ENCODE data around the gene GIMAP8. TPM values are rescaled to one million over a fixed set of nuclear protein-coding genes. Genes with fewer than 3 reads are reported as not detected.

The GIMAP8 gene
- total RNA-seq, 1 donor from 2014 or later = 8.5 TPM

DNA sequence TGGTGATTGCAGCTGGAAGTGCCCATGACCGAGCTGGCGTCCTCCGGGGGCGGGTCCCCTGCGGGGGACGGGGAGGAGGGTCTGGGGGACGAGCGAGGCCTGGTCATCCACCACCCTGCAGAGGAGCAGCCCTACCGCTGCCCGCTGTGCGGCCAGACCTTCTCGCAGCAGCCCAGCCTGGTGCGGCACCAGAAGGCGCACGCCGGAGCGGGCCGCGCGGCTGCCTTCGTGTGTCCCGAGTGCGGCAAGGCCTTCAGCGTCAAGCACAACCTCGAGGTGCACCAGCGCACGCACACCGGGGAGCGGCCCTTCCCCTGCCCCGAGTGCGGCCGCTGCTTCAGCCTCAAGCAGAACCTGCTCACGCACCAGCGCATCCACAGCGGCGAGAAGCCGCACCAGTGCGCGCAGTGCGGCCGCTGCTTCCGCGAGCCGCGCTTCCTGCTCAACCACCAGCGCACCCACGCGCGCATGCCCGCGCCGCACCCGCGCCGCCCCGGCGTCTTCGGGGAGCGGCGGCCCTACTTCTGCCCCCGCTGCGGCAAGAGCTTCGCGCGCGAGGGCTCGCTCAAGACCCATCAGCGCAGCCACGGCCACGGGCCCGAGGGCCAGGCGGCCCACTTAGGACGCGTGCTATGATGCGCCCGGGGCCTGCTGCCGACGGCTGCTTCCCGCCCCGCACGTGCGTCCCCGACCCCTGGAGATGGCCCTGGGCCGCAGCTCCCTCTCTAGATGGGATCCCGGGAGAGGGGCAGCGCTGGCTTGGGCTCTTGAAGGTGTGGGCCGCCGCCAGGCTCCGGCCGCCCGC is 42.6 kb upstream of the GIMAP8 start:
- intact Hi-C loops (cut with micrococcal nuclease) = no loop called here
- no peaks in the 10 kb centered on the region for H3K27me3 Mint-ChIP-seq
- DNase-seq = no peak
- H3K27ac Mint-ChIP-seq = no peak overlapping the region
- peaks cover 29% of the 10 kb centered on the region for H3K4me1 Mint-ChIP-seq
- H3K4me3 Mint-ChIP-seq = no peak overlapping the region
- H3K36me3 Mint-ChIP-seq (ENCODE audit: low read depth) = peaks cover 21% of the 10 kb centered on the region
- H3K9me3 Mint-ChIP-seq = no peaks in the 10 kb centered on the region

DNA sequence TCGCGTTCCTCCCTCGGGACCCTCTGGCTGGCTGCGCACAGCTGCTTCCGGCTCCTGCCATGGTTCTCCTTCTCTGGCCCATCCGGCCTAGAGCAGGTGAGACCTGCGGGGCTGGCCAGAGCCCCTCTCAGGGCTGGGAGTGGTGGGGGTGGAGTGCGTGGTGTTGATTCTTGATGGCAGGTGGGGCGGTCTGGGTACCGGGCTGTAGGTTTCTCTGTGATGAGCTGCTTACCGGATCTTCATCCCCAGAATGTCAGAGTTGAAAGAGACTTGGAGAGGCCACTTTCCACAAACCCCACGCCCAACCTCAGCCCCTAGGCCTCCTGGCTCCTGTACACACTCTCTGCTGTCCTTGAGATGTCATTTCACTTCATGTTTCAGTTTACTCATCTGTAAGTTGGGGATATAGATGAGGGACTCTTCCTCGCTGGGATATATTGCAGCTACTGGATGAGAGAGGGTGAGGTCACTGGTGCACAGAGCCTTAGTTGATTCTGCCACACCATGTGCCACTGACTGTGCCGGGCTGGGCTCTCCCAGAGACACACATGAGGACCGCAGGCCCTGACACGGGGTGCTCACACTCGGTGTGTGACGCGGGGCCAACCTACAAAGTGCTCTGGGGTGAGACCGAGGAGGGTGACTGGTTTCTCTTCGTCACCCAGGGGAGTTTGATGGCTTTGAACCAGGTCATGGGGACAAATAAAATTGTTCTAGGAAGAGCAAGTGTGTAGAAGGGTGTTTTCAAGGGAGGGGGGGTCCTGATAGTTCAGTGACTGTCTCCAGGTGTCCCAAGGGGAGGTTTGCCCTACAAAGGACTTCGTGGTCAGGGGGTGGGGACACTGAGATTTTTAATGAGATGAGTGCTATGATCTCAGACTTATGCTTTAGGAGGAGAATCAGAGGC is 41.8 kb upstream of the GIMAP8 start:
- H3K27me3 Mint-ChIP-seq = no peaks in the 10 kb centered on the region
- intact Hi-C loops (cut with micrococcal nuclease) = no loop called here
- peak overlapping the region; percentile 19 for H3K4me3 Mint-ChIP-seq
- peaks cover 21% of the 10 kb centered on the region for H3K36me3 Mint-ChIP-seq (ENCODE audit: low read depth)
- peaks cover 27% of the 10 kb centered on the region for H3K4me1 Mint-ChIP-seq
- no peak for DNase-seq
- H3K27ac Mint-ChIP-seq = peak overlapping the region; percentile 68
- H3K9me3 Mint-ChIP-seq = no peaks in the 10 kb centered on the region

DNA sequence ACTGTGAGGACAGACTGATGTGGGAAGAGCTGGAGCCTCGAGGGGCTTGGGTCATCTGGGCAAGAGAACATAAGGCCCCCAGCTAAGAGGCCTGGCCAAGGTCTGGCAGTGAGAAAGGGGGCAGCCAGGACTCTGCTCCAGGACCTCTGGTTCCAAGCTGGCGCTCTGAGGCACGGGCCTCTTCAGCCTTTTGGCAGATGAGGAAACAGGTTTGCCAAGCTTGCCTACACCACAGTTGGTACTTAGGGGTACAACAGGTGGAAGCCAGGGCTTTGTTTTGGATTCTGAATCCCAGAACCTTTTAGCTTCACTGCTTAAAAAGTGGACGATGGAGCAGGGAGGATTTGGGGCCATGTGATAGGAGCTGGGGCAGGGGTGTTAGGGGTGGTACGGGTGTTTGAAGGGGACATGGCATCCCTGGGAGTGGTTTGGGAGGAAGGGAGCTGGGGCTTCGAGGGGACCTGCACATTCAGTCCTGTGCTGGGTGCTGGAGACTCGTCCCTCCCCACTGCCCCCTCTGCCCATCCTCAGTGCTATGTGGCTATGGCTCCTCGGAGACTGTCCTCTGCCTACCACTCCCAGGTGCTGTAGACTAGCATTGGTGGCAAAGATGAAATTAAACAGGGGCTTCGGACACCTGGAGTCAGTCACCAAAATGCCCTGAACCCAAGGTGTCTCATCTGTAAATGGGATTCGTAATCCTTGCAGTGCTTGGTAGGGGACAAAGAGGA is 41.0 kb upstream of the GIMAP8 start:
- no peaks in the 10 kb centered on the region for H3K9me3 Mint-ChIP-seq
- peak overlapping the region; percentile 68 for H3K27ac Mint-ChIP-seq
- H3K36me3 Mint-ChIP-seq (ENCODE audit: low read depth) = peaks cover 21% of the 10 kb centered on the region
- no peaks in the 10 kb centered on the region for H3K27me3 Mint-ChIP-seq
- no peak overlapping the region for H3K4me3 Mint-ChIP-seq
- intact Hi-C loops (cut with micrococcal nuclease) = no loop called here
- H3K4me1 Mint-ChIP-seq = peaks cover 21% of the 10 kb centered on the region
- DNase-seq = no peak

DNA sequence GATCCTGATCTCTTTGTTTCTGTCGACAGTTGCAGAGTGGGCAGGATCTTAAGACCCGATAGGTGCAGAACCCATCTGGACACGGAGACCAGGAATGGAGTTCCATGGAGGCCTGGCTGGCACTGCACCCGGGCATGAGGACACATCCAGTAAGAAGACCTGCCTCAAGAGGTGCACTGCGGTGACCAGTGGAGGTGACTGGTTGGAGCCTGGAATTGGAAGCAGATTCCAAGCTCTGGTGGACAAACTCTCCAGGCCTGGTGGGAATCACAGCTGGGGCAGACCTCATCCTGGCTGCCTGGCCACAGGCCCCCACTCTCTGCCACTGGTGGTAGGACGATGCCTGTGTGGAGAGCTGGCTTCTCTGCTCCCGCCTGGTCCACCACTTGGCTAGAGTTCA is 40.3 kb upstream of the GIMAP8 start:
- H3K9me3 Mint-ChIP-seq = no peaks in the 10 kb centered on the region
- no peak overlapping the region for H3K4me3 Mint-ChIP-seq
- H3K4me1 Mint-ChIP-seq = peaks cover 19% of the 10 kb centered on the region
- DNase-seq = no peak
- no peaks in the 10 kb centered on the region for H3K27me3 Mint-ChIP-seq
- H3K27ac Mint-ChIP-seq = no peak overlapping the region
- peaks cover 21% of the 10 kb centered on the region for H3K36me3 Mint-ChIP-seq (ENCODE audit: low read depth)
- intact Hi-C loops (cut with micrococcal nuclease) = no loop called here

DNA sequence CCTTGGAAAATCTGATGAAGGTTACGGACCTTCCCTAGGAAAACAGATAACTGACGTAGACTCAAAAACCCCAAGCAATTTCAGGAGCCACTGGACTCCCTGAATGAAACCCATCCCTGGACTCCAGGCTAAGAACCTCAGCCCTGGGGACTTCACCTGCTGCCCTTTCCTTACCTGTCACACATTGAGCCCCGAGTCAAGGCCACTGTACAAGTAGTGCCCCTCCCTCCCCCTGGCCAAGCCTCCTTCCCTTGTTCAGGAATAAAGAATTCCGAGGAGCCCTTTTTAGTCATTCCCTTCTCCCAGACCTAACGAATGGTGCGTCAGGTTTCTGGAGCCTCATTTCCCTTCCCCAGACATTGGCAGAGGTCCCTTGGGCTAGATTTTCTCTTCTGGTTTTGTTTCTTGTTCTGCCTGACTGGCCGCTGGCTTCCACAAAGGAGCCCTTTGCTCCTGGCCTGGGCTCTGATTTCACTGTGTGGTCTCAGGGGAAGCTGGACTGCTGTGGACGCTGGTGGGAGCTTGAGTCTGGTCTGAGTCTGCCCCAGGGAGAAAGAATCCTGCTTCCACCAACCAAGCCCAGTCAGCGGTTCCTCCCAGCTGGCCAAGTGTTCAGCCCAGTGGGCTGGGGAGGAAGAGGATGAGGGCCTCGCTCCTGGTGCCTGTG is 39.6 kb upstream of the GIMAP8 start:
- peaks cover 21% of the 10 kb centered on the region for H3K36me3 Mint-ChIP-seq (ENCODE audit: low read depth)
- no peak overlapping the region for H3K4me3 Mint-ChIP-seq
- H3K27ac Mint-ChIP-seq = peak overlapping the region; percentile 50
- intact Hi-C loops (cut with micrococcal nuclease) = no loop called here
- H3K27me3 Mint-ChIP-seq = no peaks in the 10 kb centered on the region
- H3K9me3 Mint-ChIP-seq = no peaks in the 10 kb centered on the region
- DNase-seq = no peak
- H3K4me1 Mint-ChIP-seq = peaks cover 16% of the 10 kb centered on the region

DNA sequence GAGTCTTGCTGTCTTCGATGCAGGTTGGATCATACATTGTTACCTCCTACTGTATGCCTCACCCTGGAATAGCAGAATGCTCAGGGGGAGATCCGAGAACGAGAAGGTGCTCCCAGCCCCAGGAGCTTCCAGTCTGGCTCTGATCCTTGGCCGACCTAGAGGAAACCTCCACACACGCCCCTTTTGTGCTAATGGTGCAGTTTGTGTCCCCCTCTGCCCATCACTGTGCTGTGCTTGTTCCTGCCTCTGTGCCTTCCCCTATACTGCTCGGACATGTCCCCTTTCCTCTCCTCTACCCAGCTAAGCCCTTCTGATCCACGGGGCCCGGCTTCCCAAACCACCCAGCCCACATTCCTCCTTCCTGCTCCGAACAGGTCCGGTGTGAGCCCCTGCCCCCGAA is 38.8 kb upstream of the GIMAP8 start:
- no peaks in the 10 kb centered on the region for H3K27me3 Mint-ChIP-seq
- H3K36me3 Mint-ChIP-seq (ENCODE audit: low read depth) = peaks cover 21% of the 10 kb centered on the region
- H3K9me3 Mint-ChIP-seq = no peaks in the 10 kb centered on the region
- intact Hi-C loops (cut with micrococcal nuclease) = no loop called here
- H3K4me3 Mint-ChIP-seq = no peak overlapping the region
- H3K4me1 Mint-ChIP-seq = peaks cover 9% of the 10 kb centered on the region
- no peak overlapping the region for H3K27ac Mint-ChIP-seq
- DNase-seq = no peak

DNA sequence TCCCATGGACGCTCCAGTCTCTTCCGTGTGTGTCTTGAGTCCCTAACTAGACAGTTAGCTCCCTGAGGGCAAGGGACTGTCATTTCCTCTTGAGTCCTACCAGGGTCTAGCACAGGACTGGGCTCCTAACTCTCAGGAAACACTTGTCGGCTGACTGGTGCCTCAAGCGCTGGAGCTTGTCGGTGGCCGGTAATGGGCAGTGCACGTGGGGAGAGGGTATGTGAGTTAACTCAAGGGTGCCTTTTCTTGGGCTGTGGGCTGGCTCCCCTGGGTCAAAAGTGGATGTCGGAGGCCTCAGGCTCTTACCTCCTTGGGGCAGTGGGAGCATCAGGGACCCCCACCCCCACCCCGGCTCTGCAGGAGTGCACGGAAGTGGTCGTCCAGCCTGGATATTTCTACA is 38.4 kb upstream of the GIMAP8 start:
- Mint-ChIP-seq H3K36me3 (ENCODE audit: low read depth) (peaks cover 20% of the 10 kb centered on the region), H3K4me3 (no peak overlapping the region), H3K4me1 (peaks cover 7% of the 10 kb centered on the region), H3K27me3 (no peaks in the 10 kb centered on the region), H3K27ac (no peak overlapping the region), H3K9me3 (no peaks in the 10 kb centered on the region)
- no peak for DNase-seq
- intact Hi-C loops (cut with micrococcal nuclease) = no loop called here

DNA sequence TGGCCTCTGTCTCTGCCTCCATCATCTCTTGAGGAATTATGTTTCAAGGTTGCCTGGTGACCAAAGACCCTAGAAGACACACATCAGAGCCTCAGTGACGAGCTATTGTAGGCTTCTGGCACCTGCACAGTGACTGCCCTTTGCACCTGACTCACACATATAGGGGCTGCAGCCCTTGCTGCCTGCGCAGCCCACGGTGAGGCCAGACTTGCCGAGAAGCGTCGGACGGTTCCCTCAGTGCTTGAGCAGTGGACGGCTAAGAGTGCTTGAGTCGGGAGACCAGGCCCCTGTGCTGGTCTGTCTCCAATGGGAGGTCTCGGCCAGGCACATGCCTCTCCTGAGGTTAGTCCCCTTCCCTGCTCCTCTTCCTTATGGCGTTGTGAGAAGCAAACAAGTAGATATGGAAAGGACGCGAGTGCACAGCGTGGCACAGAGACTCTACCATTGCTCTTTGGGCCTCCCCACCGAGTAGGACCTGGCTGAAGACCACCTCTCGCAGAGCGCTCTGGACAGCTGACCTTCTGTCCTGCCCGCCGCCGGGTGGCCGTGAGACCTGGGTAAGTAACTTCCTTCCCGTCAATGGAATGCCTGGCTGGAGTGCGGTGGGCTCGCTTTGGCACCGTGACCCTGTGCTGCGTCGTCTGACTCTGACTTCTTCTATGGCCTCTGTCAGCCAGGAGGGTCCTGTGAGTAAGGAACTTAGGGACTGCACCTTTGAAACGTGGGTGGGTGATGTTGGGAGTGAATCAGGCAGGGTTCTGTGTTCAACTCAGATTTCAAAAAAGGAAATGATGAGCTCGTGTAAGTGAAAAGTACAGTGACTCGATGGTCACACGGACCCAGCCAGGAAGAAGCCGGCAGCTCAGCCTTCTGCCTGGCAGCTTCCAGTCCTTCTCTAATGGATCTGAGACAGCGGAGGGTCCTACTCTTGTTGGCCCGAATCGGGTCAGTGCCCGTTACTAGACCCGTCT is 37.6 kb upstream of the GIMAP8 start:
- no peak overlapping the region for H3K4me3 Mint-ChIP-seq
- H3K27ac Mint-ChIP-seq = no peak overlapping the region
- H3K36me3 Mint-ChIP-seq (ENCODE audit: low read depth) = peaks cover 18% of the 10 kb centered on the region
- no peaks in the 10 kb centered on the region for H3K27me3 Mint-ChIP-seq
- no peaks in the 10 kb centered on the region for H3K9me3 Mint-ChIP-seq
- H3K4me1 Mint-ChIP-seq = peaks cover 4% of the 10 kb centered on the region
- intact Hi-C loops (cut with micrococcal nuclease) = no loop called here
- no peak for DNase-seq

DNA sequence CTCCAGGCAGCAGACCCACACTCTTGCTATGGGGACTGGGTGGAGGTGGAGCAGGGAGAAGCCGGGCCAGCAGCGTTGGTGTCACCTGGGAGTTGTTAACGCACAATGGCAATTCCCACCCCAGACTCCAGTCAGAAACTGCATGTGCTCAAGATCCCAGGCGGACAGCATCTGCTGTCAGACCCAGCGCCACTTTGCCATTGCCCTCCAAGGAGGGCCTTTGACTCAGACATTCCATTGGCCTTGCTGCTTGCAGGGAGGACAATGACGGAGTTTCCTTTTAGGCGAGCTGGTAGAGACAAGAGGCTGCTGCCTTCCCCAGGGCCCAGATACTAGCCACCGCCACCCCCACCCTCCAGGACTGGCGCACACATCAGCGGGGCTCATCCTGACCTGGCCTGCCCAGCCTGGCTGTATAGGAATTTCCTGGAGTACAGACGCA is 36.8 kb upstream of the GIMAP8 start:
- Mint-ChIP-seq H3K9me3 (no peaks in the 10 kb centered on the region), H3K4me3 (no peak overlapping the region), H3K27ac (no peak overlapping the region), H3K36me3 (ENCODE audit: low read depth) (peaks cover 16% of the 10 kb centered on the region), H3K4me1 (peaks cover 2% of the 10 kb centered on the region), H3K27me3 (no peaks in the 10 kb centered on the region)
- intact Hi-C loops (cut with micrococcal nuclease) = no loop called here
- no peak for DNase-seq

DNA sequence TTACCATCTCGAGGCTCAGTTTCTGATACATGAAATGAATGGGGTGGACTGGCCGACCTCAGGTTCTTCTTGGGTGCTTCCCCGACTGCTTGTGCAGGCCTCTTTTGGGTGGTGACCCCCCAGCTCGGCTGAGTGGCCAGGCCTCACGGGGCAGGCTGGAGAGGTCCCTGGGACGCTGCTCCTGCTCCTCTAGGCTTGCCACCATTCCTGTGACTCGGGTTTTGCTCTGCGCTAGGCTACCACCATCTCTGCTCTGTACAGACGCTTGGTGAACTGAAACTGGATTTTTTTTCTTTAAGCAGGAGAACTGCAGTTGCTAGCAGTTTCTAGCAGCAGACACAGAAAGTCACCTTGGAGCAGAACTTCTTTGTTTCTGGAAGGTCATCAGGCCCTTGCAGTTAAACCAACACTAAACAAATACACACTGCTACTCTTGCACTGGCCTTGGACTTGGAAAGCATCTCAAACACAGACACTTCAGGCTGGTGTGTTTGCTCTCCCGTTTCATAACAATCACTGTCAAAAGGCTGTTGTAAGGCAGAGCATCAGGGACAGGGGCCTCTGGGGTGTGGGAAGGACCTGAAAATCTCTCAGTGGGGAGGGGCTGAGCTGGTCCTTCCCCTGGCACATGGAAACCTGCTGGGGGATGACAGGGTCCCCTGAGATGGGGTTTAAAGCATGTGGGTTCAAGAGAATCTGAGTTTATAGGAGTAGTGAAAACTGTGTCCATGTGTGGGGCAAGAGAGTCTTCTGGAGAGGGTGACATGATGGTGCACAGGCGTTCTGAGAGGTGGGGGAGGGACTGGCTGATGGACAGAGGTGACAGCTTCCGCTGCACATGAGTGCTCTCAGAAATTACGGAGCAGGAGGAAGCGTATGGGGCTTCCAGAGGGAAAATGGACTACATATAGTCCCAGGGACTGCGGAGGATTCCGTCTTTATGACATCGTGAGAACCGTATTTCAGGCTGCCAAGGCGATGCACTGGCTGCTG is 35.0 kb upstream of the GIMAP8 start:
- intact Hi-C loops (cut with micrococcal nuclease) = no loop called here
- H3K4me1 Mint-ChIP-seq = no peaks in the 10 kb centered on the region
- H3K27ac Mint-ChIP-seq = no peak overlapping the region
- DNase-seq = no peak
- H3K36me3 Mint-ChIP-seq (ENCODE audit: low read depth) = peaks cover 11% of the 10 kb centered on the region
- H3K9me3 Mint-ChIP-seq = no peaks in the 10 kb centered on the region
- H3K27me3 Mint-ChIP-seq = no peaks in the 10 kb centered on the region
- H3K4me3 Mint-ChIP-seq = no peak overlapping the region

DNA sequence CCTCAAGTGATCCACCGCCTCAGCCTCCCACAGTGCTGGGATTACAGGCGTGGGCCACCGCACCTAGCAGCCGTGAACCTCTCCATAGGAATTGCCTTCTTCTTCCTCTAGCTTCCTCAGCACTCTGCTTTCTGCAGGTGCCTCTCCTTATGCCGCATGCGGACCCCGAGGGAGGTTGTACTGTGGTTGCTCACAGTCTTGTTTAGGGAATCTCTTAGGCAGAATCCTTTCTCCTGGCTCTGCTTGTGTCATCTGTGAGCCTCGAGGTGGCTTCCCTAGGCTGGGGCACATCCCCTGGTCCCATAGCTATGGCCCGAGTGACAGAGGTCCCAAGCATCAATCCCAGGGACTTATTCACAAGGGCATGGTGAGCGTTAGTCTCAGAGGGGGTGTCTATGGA is 33.2 kb upstream of the GIMAP8 start:
- intact Hi-C loops (cut with micrococcal nuclease) = no loop called here
- H3K9me3 Mint-ChIP-seq = no peaks in the 10 kb centered on the region
- H3K27ac Mint-ChIP-seq = no peak overlapping the region
- H3K4me3 Mint-ChIP-seq = no peak overlapping the region
- no peaks in the 10 kb centered on the region for H3K27me3 Mint-ChIP-seq
- H3K36me3 Mint-ChIP-seq (ENCODE audit: low read depth) = no peaks in the 10 kb centered on the region
- no peak for DNase-seq
- H3K4me1 Mint-ChIP-seq = peaks cover 5% of the 10 kb centered on the region

DNA sequence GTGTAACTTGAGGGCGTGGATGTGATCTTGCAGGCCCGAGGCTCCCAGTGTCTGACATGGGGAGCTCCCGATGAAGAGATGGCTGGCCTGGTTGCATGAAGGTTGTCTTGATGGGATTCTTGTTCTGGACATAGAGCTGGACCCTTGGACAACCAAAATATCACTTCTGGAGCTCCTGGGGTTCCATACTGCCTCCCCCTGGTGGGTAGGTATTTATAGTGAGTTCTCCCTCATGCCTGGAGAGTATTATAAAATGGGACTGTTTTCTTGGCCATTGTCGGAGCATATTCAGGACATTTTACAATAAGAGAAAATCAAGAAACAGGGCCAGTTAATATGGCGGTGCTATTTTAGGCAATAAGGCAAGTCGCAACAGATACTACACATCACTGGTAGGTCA is 32.6 kb upstream of the GIMAP8 start:
- DNase-seq = no peak
- Mint-ChIP-seq H3K27ac (no peak overlapping the region), H3K36me3 (ENCODE audit: low read depth) (no peaks in the 10 kb centered on the region), H3K4me1 (peaks cover 5% of the 10 kb centered on the region), H3K27me3 (peaks cover 2% of the 10 kb centered on the region), H3K9me3 (no peaks in the 10 kb centered on the region), H3K4me3 (no peak overlapping the region)
- intact Hi-C loops (cut with micrococcal nuclease) = no loop called here

Measured in activated CD4-positive, alpha-beta T cell treated with anti-CD3 and anti-CD28 coated beads, Interleukin-2, amount 10 ng/mL, durations not matched to agents 24 days and 14 days (primary cell).